ENCODE results near the gene MEIOC. TPM values are rescaled to one million over a fixed set of nuclear protein-coding genes. Genes with fewer than 3 reads are reported as not detected.

The MEIOC gene
- total and polyA plus RNA-seq, 2 of the 8 experiments (the other 6 are each of a cell fraction or from before 2014, with no cell fraction given) = 4.2 to 4.8 TPM

DNA sequence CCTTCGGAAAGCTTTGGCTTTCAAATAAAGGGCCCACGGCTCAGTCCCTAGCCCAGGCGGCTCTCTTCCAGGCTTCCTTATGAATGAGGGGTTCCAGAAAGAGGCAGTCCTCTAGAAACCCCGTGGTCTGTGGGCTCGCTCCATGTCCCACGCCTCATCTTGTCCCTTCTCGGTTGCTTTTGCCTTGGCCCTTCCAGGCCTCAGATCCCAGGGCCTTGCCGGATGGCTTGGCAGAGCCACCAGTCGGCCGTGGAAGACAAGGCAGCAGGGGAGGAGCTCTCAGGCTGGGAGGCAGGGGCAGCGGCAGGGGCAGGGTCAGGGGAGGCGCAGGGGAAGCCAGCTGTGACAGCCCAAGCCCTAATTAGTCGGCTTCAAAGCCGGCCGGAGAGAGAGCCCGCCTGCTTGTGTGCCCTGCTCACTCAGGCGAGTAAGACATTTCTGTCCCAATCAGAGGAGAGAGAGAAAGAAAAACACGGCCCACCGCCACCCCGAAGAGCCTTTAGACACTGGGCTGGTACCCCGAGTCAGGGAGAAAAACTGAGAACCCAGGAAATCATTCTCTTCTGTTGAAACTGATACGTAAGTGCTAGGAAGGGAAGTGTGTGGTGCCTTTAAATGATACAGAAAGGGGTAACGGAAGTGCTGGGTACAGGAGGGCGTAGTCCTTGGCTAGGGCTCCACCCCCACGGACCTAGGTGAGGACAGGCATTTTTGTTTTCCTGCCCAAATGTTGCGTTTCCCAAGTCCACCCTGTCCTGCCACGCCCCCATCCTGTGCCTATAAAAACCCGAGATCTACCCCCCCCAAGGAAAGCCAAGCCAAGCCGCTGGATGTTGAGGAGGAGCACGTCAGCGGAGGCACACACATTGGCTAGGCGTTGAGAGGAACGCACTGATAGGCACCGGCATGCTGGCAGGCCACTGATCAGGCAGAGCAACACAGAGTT lies 27.8 kb upstream of the MEIOC start:
- CTCF ChIA-PET (ENCODE audit: partially characterized antibody) = interaction anchor here (0.9 to 10.8 kb wide), 15 partner anchors 8 to 106 kb away, joined by 3 to 84 read pairs (median 4); partner anchors contain the start of gene MEIOC
- 53% methylated on average over 24 of the region's 34 CpGs; no CpG with 5 or more reads in 1 of the 2 experiments for WGBS, 2 experiments (ENCODE audit: extremely low coverage in 1 of 2, insufficient coverage in 1 of 2, insufficient read length in 1 of 2, insufficient replicate concordance in 2 of 2, low coverage in 1 of 2, low lambda C conversion rate in 2 of 2, missing lambda C conversion rate in 1 of 2)
- FAIRE-seq = no peak
- TF ChIP-seq SP1 (IDR thresholded peaks at IDR 0.05; ENCODE audit: low read depth, low read length) (no peak), RNF2 (IDR thresholded peaks at IDR 0.05; ENCODE audit: borderline replicate concordance, low read depth, low read length, missing control alignments, poor library complexity, severe bottlenecking) (no peak), EZH2 (IDR thresholded peaks at IDR 0.05; ENCODE audit: low read depth, low read length, severe bottlenecking) (no peak), TAF1 (IDR thresholded peaks at IDR 0.05; ENCODE audit: low read depth, low read length) (no peak), SP4 (IDR thresholded peaks at IDR 0.05; ENCODE audit: low read length) (no peak), RAD21 (IDR thresholded peaks at IDR 0.05 in 1 of 2, conservative IDR thresholded peaks at IDR 0.05 in 1 of 2; ENCODE audit: low read depth in 2 of 2, low read length in 2 of 2) (peak; percentile 31 to 50; a peak in 3 of 4 replicates), POU5F1 (IDR thresholded peaks at IDR 0.05; ENCODE audit: low read depth, low read length) (no peak)
- TF ChIP-seq, protein P1, sequence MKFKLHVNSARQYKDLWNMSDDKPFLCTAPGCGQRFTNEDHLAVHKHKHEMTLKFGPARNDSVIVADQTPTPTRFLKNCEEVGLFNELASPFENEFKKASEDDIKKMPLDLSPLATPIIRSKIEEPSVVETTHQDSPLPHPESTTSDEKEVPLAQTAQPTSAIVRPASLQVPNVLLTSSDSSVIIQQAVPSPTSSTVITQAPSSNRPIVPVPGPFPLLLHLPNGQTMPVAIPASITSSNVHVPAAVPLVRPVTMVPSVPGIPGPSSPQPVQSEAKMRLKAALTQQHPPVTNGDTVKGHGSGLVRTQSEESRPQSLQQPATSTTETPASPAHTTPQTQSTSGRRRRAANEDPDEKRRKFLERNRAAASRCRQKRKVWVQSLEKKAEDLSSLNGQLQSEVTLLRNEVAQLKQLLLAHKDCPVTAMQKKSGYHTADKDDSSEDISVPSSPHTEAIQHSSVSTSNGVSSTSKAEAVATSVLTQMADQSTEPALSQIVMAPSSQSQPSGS (IDR thresholded peaks at IDR 0.05; ENCODE audit: low read length) = no peak

More for the DNA sequence above, 27.8 kb upstream of the MEIOC start:
- no peak overlapping the region for H2BK120ac ChIP-seq (replicated peaks; ENCODE audit: low read depth, low read length)
- H3K14ac ChIP-seq (ENCODE audit: insufficient read length) = no peak overlapping the region
- no peaks in the 10 kb centered on the region for H3K79me1 ChIP-seq (ENCODE audit: low read depth, low read length)
- H3K23me2 ChIP-seq (ENCODE audit: low read depth, low read length) = no peaks in the 10 kb centered on the region
- no peaks in the 10 kb centered on the region for H3K9me3 ChIP-seq (ENCODE audit: insufficient read depth in 2 of 2, low read depth in 1 of 2, low read length in 1 of 2)
- no peak overlapping the region for H3K9ac ChIP-seq (replicated peaks in 1 of 4; ENCODE audit: extremely low read depth in 1 of 4, low read depth in 3 of 4, low read length in 3 of 4)
- no peak overlapping the region for H3K23ac ChIP-seq (ENCODE audit: insufficient read length)
- H2AK5ac ChIP-seq (ENCODE audit: low read depth, low read length) = no peak overlapping the region
- H3K27me3 ChIP-seq (replicated peaks in 1 of 4; ENCODE audit: control insufficient read depth in 3 of 4, extremely low read depth in 1 of 4, insufficient read depth in 3 of 4, low read length in 3 of 4) = no peaks in the 10 kb centered on the region
- H3K36me3 ChIP-seq (ENCODE audit: control insufficient read depth in 2 of 4, insufficient read depth in 4 of 4, low read length in 3 of 4) = no peaks in the 10 kb centered on the region
- no peaks in the 10 kb centered on the region for H4K20me1 ChIP-seq (replicated peaks in 1 of 2; ENCODE audit: control insufficient read depth in 1 of 2, insufficient read depth in 2 of 2, low read length in 2 of 2)
- H3K18ac ChIP-seq (ENCODE audit: extremely low read depth, low read length) = peak overlapping the region; percentile 38; the same call in 1 of the 2 replicates
- H2BK5ac ChIP-seq (ENCODE audit: low read depth, low read length) = peak overlapping the region; percentile 40
- peak overlapping the region; percentile 81; the same call in 1 of the 2 replicates for H2AFZ ChIP-seq (ENCODE audit: low read length)
- no peak overlapping the region for H2BK15ac ChIP-seq (ENCODE audit: low read length)
- no peak overlapping the region for H3K27ac ChIP-seq (ENCODE audit: low read depth, low read length)
- H2BK20ac ChIP-seq (ENCODE audit: low read length) = no peak overlapping the region
- H4K5ac ChIP-seq (ENCODE audit: insufficient read length, low read depth, low read length) = peak overlapping the region; percentile 31
- H4K8ac ChIP-seq (ENCODE audit: extremely low read depth, insufficient read depth, low read length) = peak overlapping the region; percentile 38
- H3K4me3 ChIP-seq (ENCODE audit: extremely low read depth in 1 of 4, insufficient read depth in 2 of 4, low read depth in 3 of 4, low read length in 4 of 4) = peak overlapping the region in 2 of 4 experiments; percentile 10 to 44; a peak in 5 of 8 replicates
- peak overlapping the region; percentile 82; the same call in 1 of the 2 replicates for H2BK12ac ChIP-seq (ENCODE audit: low read depth, low read length)
- POLR2A ChIA-PET (ENCODE audit: partially characterized antibody) = interaction anchor here (1.2 to 1.8 kb wide), 7 partner anchors 9 to 88 kb away, joined by 3 to 4 read pairs (median 3); no protein-coding TSS in a partner anchor
- no peak overlapping the region for H3K4ac ChIP-seq (replicated peaks; ENCODE audit: insufficient read length, low read depth, low read length)
- H4K91ac ChIP-seq (replicated peaks; ENCODE audit: insufficient read length, low read length) = peak overlapping the region; percentile 26
- no peaks in the 10 kb centered on the region for H3K79me2 ChIP-seq (ENCODE audit: control insufficient read depth in 1 of 2, insufficient read depth in 2 of 2, low read length in 2 of 2)
- peaks cover 0 to 11% (median 4%) of the 10 kb centered on the region in 4 experiments; a peak in 5 of 7 replicates for H3K4me1 ChIP-seq (replicated peaks in 1 of 4; ENCODE audit: control insufficient read depth in 3 of 4, insufficient read depth in 4 of 4, low read length in 3 of 4)
- H3K4me2 ChIP-seq (ENCODE audit: insufficient read depth in 1 of 2, low read depth in 2 of 2, low read length in 2 of 2) = peak overlapping the region; percentile 54 to 59
- no peak overlapping the region for H3K56ac ChIP-seq (replicated peaks; ENCODE audit: insufficient read length, low read depth, low read length)
- DNase-seq (ENCODE audit: low read depth in 1 of 2, low spot score in 2 of 2) = peak; percentile 61 to 78

All from H1 (cell line).